Upper lobe of left lung (tissue), 4 donors: ENCODE data around the gene LNX2.

Experiments
- EP300 ChIP-seq, 4 donors: sonication (generic); formaldehyde crosslinking; IDR thresholded peaks; one replicate each; pipeline ENCODE4 v1.5.1; 2017; ENCODE audit warnings: antibody characterized with exemption in 4 of 4, control low read depth in 2 of 4
- POLR2A ChIP-seq, 4 donors: fragments of 450-650 bp; IDR thresholded peaks; one replicate each; pipeline ENCODE4 v1.5.1; 2016 to 2017; ENCODE audit warnings: antibody characterized with exemption in 4 of 4, mild to moderate bottlenecking in 2 of 4
- TF ChIP-seq, protein P1 (sequence below), 6 experiments: fragments of 450-650 bp in 4 of 6; fragments of 200-600 bp in 2 of 6; sonication (generic) in 2 of 6; IDR thresholded peaks; one replicate each; pipeline ENCODE4 v1.5.1; 2016 to 2019; ENCODE audit warnings: antibody characterized with exemption in 6 of 6

GRCh38 chr13:27663947-27664346 is 43.6 kb upstream of the LNX2 start:
- TF ChIP-seq, protein P1, sequence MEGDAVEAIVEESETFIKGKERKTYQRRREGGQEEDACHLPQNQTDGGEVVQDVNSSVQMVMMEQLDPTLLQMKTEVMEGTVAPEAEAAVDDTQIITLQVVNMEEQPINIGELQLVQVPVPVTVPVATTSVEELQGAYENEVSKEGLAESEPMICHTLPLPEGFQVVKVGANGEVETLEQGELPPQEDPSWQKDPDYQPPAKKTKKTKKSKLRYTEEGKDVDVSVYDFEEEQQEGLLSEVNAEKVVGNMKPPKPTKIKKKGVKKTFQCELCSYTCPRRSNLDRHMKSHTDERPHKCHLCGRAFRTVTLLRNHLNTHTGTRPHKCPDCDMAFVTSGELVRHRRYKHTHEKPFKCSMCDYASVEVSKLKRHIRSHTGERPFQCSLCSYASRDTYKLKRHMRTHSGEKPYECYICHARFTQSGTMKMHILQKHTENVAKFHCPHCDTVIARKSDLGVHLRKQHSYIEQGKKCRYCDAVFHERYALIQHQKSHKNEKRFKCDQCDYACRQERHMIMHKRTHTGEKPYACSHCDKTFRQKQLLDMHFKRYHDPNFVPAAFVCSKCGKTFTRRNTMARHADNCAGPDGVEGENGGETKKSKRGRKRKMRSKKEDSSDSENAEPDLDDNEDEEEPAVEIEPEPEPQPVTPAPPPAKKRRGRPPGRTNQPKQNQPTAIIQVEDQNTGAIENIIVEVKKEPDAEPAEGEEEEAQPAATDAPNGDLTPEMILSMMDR (IDR thresholded peaks at IDR 0.05) = no peak
- TF ChIP-seq POLR2A (IDR thresholded peaks at IDR 0.05) = no peak
- TF ChIP-seq EP300 (IDR thresholded peaks at IDR 0.05) = no peak
